Measurements from ENCODE around the gene ATP10A. TPM values are rescaled to one million over a fixed set of nuclear protein-coding genes. Genes with fewer than 3 reads are reported as not detected.

Gene ATP10A
- total RNA-seq, 1 donor from 2014 or later = 0.26 TPM

- Histone ChIP-seq H3K36me3 (ENCODE audit: control insufficient read depth, insufficient read depth, low read length) (no peaks in the 10 kb centered on the region), H3K27me3 (ENCODE audit: control insufficient read depth, insufficient read depth, low read length) (no peaks in the 10 kb centered on the region), H3K4me3 (ENCODE audit: low read depth, low read length) (no peak overlapping the region)
- TF ChIP-seq CTCF (IDR thresholded peaks at IDR 0.05; ENCODE audit: insufficient read depth, low read length, severe bottlenecking) = no peak
- no peak for FAIRE-seq
- peak; percentile 2 for DNase-seq (ENCODE audit: low read depth)
Observed at GRCh38 chr15:25739687-25740121, 123.4 kb downstream of the ATP10A start.

GRCh38 chr15:25738171-25738965, 124.8 kb downstream of the ATP10A start:
- Histone ChIP-seq H3K36me3 (ENCODE audit: control insufficient read depth, insufficient read depth, low read length) (no peaks in the 10 kb centered on the region), H3K27me3 (ENCODE audit: control insufficient read depth, insufficient read depth, low read length) (no peaks in the 10 kb centered on the region), H3K4me3 (ENCODE audit: low read depth, low read length) (no peak overlapping the region)
- DNase-seq (ENCODE audit: low read depth) = peak; percentile 0
- TF ChIP-seq CTCF (IDR thresholded peaks at IDR 0.05; ENCODE audit: insufficient read depth, low read length, severe bottlenecking) = no peak
- FAIRE-seq = no peak

GRCh38 chr15:25737218-25737643, 125.9 kb downstream of the ATP10A start:
- TF ChIP-seq CTCF (IDR thresholded peaks at IDR 0.05; ENCODE audit: insufficient read depth, low read length, severe bottlenecking) = no peak
- Histone ChIP-seq H3K4me3 (ENCODE audit: low read depth, low read length) (no peak overlapping the region), H3K36me3 (ENCODE audit: control insufficient read depth, insufficient read depth, low read length) (no peaks in the 10 kb centered on the region), H3K27me3 (ENCODE audit: control insufficient read depth, insufficient read depth, low read length) (no peaks in the 10 kb centered on the region)
- no peak for DNase-seq (ENCODE audit: low read depth)
- FAIRE-seq = no peak

GRCh38 chr15:25736461-25736860, 126.7 kb downstream of the ATP10A start:
- TF ChIP-seq CTCF (IDR thresholded peaks at IDR 0.05; ENCODE audit: insufficient read depth, low read length, severe bottlenecking) = no peak

GRCh38 chr15:25735550-25736384, 127.4 kb downstream of the ATP10A start:
- FAIRE-seq (no peak), DNase-seq (ENCODE audit: low read depth) (no peak)
- Histone ChIP-seq H3K36me3 (ENCODE audit: control insufficient read depth, insufficient read depth, low read length) (no peaks in the 10 kb centered on the region), H3K4me3 (ENCODE audit: low read depth, low read length) (no peak overlapping the region), H3K27me3 (ENCODE audit: control insufficient read depth, insufficient read depth, low read length) (no peaks in the 10 kb centered on the region)
- no peak for TF ChIP-seq CTCF (IDR thresholded peaks at IDR 0.05; ENCODE audit: insufficient read depth, low read length, severe bottlenecking)

More at GRCh38 chr15:25736461-25736860, 126.7 kb downstream of the ATP10A start:
- no peak for FAIRE-seq
- no peak for DNase-seq (ENCODE audit: low read depth)
- H3K27me3 ChIP-seq (ENCODE audit: control insufficient read depth, insufficient read depth, low read length) = no peaks in the 10 kb centered on the region
- H3K4me3 ChIP-seq (ENCODE audit: low read depth, low read length) = no peak overlapping the region
- no peaks in the 10 kb centered on the region for H3K36me3 ChIP-seq (ENCODE audit: control insufficient read depth, insufficient read depth, low read length)

All from bronchial epithelial cell (primary cell).